Measurements from ENCODE around the gene COX4I1. TPM values are rescaled to one million over a fixed set of nuclear protein-coding genes. Genes with fewer than 3 reads are reported as not detected.
A peak's percentile ranks its signal among the peaks of the same experiment; 100 is the strongest.

The COX4I1 gene
- total RNA-seq, 4 donors from 2014 or later: 635 to 1,115 (median 865) TPM

DNA sequence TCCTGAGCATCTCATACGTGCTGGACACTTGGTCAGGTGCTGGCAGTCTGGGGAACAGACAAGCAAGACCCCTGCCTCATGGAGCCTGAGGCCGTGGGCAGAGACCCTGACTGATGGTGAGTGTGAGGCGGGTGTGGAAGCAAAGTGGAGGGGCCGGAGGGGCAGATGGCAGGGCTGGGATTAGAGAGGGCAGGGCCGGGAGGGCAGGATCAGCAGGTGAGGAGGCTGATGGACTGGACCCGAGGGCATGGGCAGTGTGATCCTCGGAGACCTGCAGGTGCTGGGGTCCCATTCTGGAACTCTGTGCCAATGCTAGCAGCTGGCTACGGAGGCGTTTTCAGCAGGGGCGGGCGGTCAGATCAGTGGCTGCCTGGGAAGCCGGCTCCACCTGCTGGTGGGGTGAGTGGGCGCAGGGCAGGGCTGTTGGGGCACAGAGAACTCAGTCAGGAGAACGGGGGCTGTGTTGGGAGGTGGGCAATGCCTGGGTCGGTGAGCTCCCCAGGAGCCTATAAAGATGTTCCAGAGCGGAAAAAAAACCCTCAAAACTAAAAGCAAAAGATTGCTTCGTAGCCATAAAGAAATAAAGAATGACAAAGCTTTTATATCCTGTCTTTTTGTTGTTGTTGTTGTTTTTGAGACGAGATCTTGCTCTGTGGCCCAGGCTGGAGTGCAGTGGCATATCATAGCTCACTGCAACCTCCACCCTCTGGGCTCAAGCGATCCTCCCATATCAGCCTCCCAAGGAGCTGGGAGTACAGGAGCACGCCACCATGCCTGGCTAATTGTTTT is 39.7 kb upstream of the COX4I1 start:
- TF ChIP-seq EP300 (IDR thresholded peaks at IDR 0.05; ENCODE audit: low read depth): no peak
- TF ChIP-seq, protein P1, sequence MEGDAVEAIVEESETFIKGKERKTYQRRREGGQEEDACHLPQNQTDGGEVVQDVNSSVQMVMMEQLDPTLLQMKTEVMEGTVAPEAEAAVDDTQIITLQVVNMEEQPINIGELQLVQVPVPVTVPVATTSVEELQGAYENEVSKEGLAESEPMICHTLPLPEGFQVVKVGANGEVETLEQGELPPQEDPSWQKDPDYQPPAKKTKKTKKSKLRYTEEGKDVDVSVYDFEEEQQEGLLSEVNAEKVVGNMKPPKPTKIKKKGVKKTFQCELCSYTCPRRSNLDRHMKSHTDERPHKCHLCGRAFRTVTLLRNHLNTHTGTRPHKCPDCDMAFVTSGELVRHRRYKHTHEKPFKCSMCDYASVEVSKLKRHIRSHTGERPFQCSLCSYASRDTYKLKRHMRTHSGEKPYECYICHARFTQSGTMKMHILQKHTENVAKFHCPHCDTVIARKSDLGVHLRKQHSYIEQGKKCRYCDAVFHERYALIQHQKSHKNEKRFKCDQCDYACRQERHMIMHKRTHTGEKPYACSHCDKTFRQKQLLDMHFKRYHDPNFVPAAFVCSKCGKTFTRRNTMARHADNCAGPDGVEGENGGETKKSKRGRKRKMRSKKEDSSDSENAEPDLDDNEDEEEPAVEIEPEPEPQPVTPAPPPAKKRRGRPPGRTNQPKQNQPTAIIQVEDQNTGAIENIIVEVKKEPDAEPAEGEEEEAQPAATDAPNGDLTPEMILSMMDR (IDR thresholded peaks at IDR 0.05): peak; percentile 23 to 59 (median 42)
- DNase-seq: peak; percentile 66
- Histone ChIP-seq H3K4me1 (no peaks in the 10 kb centered on the region), H3K4me3 (no peak overlapping the region), H3K36me3 (no peaks in the 10 kb centered on the region), H3K27ac (no peak overlapping the region), H3K27me3 (peaks cover 33% of the 10 kb centered on the region), H3K9me3 (no peaks in the 10 kb centered on the region)
- WGBS, 2 donors (ENCODE audit: low coverage in 1 of 2): 14 to 38% methylated on average over 7 to 20 of the region's 20 CpGs
- in situ Hi-C loops (cut with MboI; ENCODE audit: low pct_ligation_motif_present in 1 of 4, low pct_unique_long_range_greater_than_20kb in 1 of 4, low sequenced_read_pairs in 3 of 4): no loop called here
- intact Hi-C loops (cut with DNase I; ENCODE audit: low total_unique reads): no loop called here

DNA sequence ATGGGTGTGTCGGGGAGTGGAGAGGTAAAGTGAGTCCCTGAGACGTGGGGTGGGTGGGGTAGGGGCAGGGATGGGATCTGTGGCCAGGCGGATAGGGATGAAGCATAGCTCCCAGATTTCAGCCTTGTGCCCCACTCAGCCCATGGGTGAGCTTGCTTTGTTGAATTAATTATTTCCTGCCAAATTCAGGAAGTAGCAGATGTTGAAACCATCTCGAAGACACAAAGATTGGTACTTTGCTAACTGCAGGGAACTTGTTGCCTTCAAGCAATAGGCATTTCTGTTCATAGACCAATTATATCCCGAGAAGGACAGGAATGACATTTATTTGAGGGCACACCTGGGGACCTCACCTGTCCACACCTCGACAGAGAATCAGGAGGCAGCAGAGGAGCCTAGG is 37.6 kb upstream of the COX4I1 start:
- Histone ChIP-seq H3K27ac (no peak overlapping the region), H3K4me1 (no peaks in the 10 kb centered on the region), H3K9me3 (no peaks in the 10 kb centered on the region), H3K4me3 (no peak overlapping the region), H3K27me3 (peaks cover 35% of the 10 kb centered on the region), H3K36me3 (no peaks in the 10 kb centered on the region)
- 45 to 57% methylated on average over 1 to 6 of the region's 6 CpGs for WGBS, 2 donors (ENCODE audit: low coverage in 1 of 2)
- TF ChIP-seq POLR2AphosphoS5 (IDR thresholded peaks at IDR 0.05) (no peak), EP300 (IDR thresholded peaks at IDR 0.05; ENCODE audit: low read depth) (no peak), POLR2A (IDR thresholded peaks at IDR 0.05) (no peak)
- TF ChIP-seq, protein P1 (IDR thresholded peaks at IDR 0.05): no peak
- intact Hi-C loops (cut with DNase I; ENCODE audit: low total_unique reads): no loop called here
- no peak for DNase-seq
- in situ Hi-C loops (cut with MboI; ENCODE audit: low pct_ligation_motif_present in 1 of 4, low pct_unique_long_range_greater_than_20kb in 1 of 4, low sequenced_read_pairs in 3 of 4): no loop called here

DNA sequence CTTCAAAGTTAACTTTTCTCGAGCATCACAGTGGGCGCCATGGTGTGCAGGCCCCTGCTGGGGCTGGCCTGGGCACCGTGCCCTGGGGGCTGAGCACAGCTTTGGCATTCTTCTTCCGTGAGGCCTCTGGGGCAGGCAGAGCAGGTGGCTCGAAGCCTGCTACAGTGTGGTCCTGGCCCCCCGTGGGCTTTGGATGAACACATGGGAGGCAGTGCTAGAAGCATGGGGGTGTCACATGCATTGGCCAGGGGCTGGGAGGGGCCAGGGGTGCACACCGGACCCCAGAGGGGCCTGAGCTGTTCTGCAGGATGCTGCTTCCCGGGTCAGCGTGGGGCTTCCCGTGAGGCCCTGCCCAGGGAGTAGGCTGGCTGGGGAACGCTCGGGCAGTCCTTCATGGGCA is 36.5 kb upstream of the COX4I1 start:
- Histone ChIP-seq H3K9me3 (no peaks in the 10 kb centered on the region), H3K36me3 (no peaks in the 10 kb centered on the region), H3K27me3 (peaks cover 35% of the 10 kb centered on the region), H3K4me3 (no peak overlapping the region), H3K4me1 (no peaks in the 10 kb centered on the region), H3K27ac (no peak overlapping the region)
- in situ Hi-C loops (cut with MboI; ENCODE audit: low pct_ligation_motif_present in 1 of 4, low pct_unique_long_range_greater_than_20kb in 1 of 4, low sequenced_read_pairs in 3 of 4) (no loop called here), intact Hi-C loops (cut with DNase I; ENCODE audit: low total_unique reads) (no loop called here)
- DNase-seq: no peak
- 81% methylated on average over 12 of the region's 12 CpGs; no CpG with 5 or more reads in 1 of the 2 donors for WGBS, 2 donors (ENCODE audit: low coverage in 1 of 2)
- TF ChIP-seq, protein P1 (IDR thresholded peaks at IDR 0.05): no peak
- TF ChIP-seq POLR2A (IDR thresholded peaks at IDR 0.05): no peak
- TF ChIP-seq EP300 (IDR thresholded peaks at IDR 0.05; ENCODE audit: low read depth): no peak
- TF ChIP-seq POLR2AphosphoS5 (IDR thresholded peaks at IDR 0.05): no peak

DNA sequence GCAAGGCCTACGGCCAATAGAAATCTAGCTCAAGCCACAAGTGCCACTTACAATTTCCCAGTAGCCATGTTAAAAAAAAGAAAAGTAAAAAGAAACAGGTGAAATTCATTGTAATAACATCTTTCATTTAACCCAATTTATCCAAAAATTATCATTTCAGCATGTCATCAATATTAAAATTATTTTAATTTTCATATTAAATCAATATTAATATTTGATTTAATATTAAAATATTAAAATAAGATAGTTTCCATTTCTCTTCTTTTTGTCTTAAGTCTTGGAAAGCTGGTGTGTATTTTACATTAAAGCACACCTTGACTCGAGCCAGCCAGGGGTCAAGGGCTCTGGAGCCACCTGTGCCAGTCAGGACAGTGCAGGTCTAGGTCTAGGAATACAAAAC is 35.9 kb upstream of the COX4I1 start:
- H3K9me3 ChIP-seq: no peaks in the 10 kb centered on the region
- H3K27me3 ChIP-seq: peaks cover 35% of the 10 kb centered on the region
- DNase-seq: no peak
- intact Hi-C loops (cut with DNase I; ENCODE audit: low total_unique reads): no loop called here
- H3K4me3 ChIP-seq: no peak overlapping the region
- no peak overlapping the region for H3K27ac ChIP-seq
- no peaks in the 10 kb centered on the region for H3K4me1 ChIP-seq
- 51 to 85% methylated on average over 2 of the region's 2 CpGs for WGBS, 2 donors (ENCODE audit: low coverage in 1 of 2)
- in situ Hi-C loops (cut with MboI; ENCODE audit: low pct_ligation_motif_present in 1 of 4, low pct_unique_long_range_greater_than_20kb in 1 of 4, low sequenced_read_pairs in 3 of 4): no loop called here
- H3K36me3 ChIP-seq: no peaks in the 10 kb centered on the region
- TF ChIP-seq POLR2A (IDR thresholded peaks at IDR 0.05): no peak
- no peak for TF ChIP-seq POLR2AphosphoS5 (IDR thresholded peaks at IDR 0.05)
- TF ChIP-seq EP300 (IDR thresholded peaks at IDR 0.05; ENCODE audit: low read depth): no peak
- TF ChIP-seq, protein P1 (IDR thresholded peaks at IDR 0.05): no peak
